ENCODE results near the gene ISOC1.

Gene ISOC1

GRCh38 chr5:129103397-129103796 is 8.8 kb downstream of the ISOC1 start:
- DNase-seq (ENCODE audit: low read depth) = no peak
- H3K4me3 ChIP-seq (ENCODE audit: low read length) = no peak overlapping the region
- no peak for TF ChIP-seq CTCF (conservative IDR thresholded peaks at IDR 0.05; ENCODE audit: low read length)

GRCh38 chr5:129104915-129105455 is 10.4 kb downstream of the ISOC1 start:
- DNase-seq (ENCODE audit: low read depth) = no peak

GRCh38 chr5:129107637-129108036 is 13.1 kb downstream of the ISOC1 start:
- no peak overlapping the region for H3K4me3 ChIP-seq (ENCODE audit: low read length)
- no peak for TF ChIP-seq CTCF (conservative IDR thresholded peaks at IDR 0.05; ENCODE audit: low read length)
- DNase-seq (ENCODE audit: low read depth) = no peak

More at GRCh38 chr5:129104915-129105455, 10.4 kb downstream of the ISOC1 start:
- no peak for TF ChIP-seq CTCF (conservative IDR thresholded peaks at IDR 0.05; ENCODE audit: low read length)
- H3K4me3 ChIP-seq (ENCODE audit: low read length) = no peak overlapping the region

GRCh38 chr5:129110742-129111141 is 16.2 kb downstream of the ISOC1 start:
- no peak for TF ChIP-seq CTCF (conservative IDR thresholded peaks at IDR 0.05; ENCODE audit: low read length)
- DNase-seq (ENCODE audit: low read depth) = no peak
- no peak overlapping the region for H3K4me3 ChIP-seq (ENCODE audit: low read length)

- no peak for TF ChIP-seq CTCF (conservative IDR thresholded peaks at IDR 0.05; ENCODE audit: low read length)
- H3K4me3 ChIP-seq (ENCODE audit: low read length) = no peak overlapping the region
- no peak for DNase-seq (ENCODE audit: low read depth)
These were observed 16.8 kb downstream of the ISOC1 start for GRCh38 chr5:129111351-129111750.

- DNase-seq (ENCODE audit: low read depth) = no peak
- TF ChIP-seq CTCF (conservative IDR thresholded peaks at IDR 0.05; ENCODE audit: low read length) = no peak
- no peak overlapping the region for H3K4me3 ChIP-seq (ENCODE audit: low read length)
These were observed 17.7 kb downstream of the ISOC1 start for GRCh38 chr5:129112295-129112694.

- DNase-seq (ENCODE audit: low read depth) = no peak
- no peak overlapping the region for H3K4me3 ChIP-seq (ENCODE audit: low read length)
- TF ChIP-seq CTCF (conservative IDR thresholded peaks at IDR 0.05; ENCODE audit: low read length) = no peak
These were observed 19.3 kb downstream of the ISOC1 start for GRCh38 chr5:129113867-129114266.
